Upper lobe of right lung (tissue), 1 donor: ENCODE results near the gene RBP2. TPM values are rescaled to one million over a fixed set of nuclear protein-coding genes. Genes with fewer than 3 reads are reported as not detected.

Experiments used
- ATAC-seq: fragments of 200-7000 bp; cut with Tn5 transposase; one replicate; pipeline ENCODE4 v1.9.1; 2020; ENCODE audit warnings: mild to moderate bottlenecking, moderate library complexity
- DNase-seq: peaks from one replicate; pipeline ENCODE4 v3.0.0-alpha.2; 2020
- H3K27ac ChIP-seq: fragments of 200-600 bp; one replicate; pipeline ENCODE4 v1.8.0; 2022
- H3K27me3 ChIP-seq: fragments of 200-600 bp; one replicate; pipeline ENCODE4 v1.8.0; 2022; ENCODE audit warnings: mild to moderate bottlenecking
- H3K36me3 ChIP-seq: fragments of 200-600 bp; one replicate; pipeline ENCODE4 v1.8.0; 2022
- H3K4me1 ChIP-seq: fragments of 200-600 bp; one replicate; pipeline ENCODE4 v1.8.0; 2022
- H3K4me3 ChIP-seq: fragments of 200-600 bp; one replicate; pipeline ENCODE4 v1.8.0; 2022; ENCODE audit warnings: mild to moderate bottlenecking
- H3K9me3 ChIP-seq: fragments of 200-600 bp; one replicate; pipeline ENCODE4 v1.8.0; 2022
- intact Hi-C: fragments of 100-400 bp; cut with DNase I; formaldehyde crosslinking; loops from one replicate; pipeline ENCODE4 v1.11.0; 2022
- total RNA-seq: library from RNA; stranded (reverse); fragmentation: NEBNext Ultra II Directional; extraction: Animal tissue kit (Norgen Biotek cat#: 25700); gene quantifications from one replicate; pipeline ENCODE4 v1.2.1, GENCODE V29; 2021
- TF ChIP-seq, protein P1 (sequence below): fragments of 200-600 bp; IDR thresholded peaks from one replicate; pipeline ENCODE4 v1.8.0; 2022; ENCODE audit warnings: antibody characterized with exemption
- donor health status: DM: no; HTN: yes; CAD: no; lungs with severe emphysema.

RBP2 gene
- total RNA-seq, 1 donor from 2014 or later, result 2.1 TPM

DNA sequence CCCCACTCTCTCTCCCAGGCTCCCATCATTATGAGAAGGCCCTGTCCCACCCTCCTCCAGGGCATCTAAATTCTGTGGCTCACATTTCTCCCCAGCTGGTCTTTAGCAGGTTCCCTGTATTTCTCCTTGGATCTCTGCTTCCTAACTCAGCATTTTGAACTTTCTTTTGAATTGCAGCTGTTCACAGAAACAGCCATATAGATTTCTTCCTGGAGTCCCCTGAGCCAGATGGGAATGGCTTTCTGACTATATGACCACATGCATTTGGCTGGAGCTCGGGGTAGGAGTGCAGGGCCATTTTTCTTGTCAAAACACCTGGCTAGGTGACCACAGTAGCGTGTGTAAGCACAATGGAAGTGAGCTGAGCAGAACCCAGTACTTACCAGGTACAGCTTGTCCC is 22.0 kb downstream of the RBP2 start:
- intact Hi-C loops, result no loop called here
- Histone ChIP-seq H3K9me3 (no peaks in the 10 kb centered on the region), H3K36me3 (no peaks in the 10 kb centered on the region), H3K4me3 (no peak overlapping the region), H3K4me1 (no peaks in the 10 kb centered on the region), H3K27ac (no peak overlapping the region), H3K27me3 (no peaks in the 10 kb centered on the region)
- DNase-seq (no peak), ATAC-seq (no peak)
- TF ChIP-seq, protein P1, sequence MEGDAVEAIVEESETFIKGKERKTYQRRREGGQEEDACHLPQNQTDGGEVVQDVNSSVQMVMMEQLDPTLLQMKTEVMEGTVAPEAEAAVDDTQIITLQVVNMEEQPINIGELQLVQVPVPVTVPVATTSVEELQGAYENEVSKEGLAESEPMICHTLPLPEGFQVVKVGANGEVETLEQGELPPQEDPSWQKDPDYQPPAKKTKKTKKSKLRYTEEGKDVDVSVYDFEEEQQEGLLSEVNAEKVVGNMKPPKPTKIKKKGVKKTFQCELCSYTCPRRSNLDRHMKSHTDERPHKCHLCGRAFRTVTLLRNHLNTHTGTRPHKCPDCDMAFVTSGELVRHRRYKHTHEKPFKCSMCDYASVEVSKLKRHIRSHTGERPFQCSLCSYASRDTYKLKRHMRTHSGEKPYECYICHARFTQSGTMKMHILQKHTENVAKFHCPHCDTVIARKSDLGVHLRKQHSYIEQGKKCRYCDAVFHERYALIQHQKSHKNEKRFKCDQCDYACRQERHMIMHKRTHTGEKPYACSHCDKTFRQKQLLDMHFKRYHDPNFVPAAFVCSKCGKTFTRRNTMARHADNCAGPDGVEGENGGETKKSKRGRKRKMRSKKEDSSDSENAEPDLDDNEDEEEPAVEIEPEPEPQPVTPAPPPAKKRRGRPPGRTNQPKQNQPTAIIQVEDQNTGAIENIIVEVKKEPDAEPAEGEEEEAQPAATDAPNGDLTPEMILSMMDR, result no peak

DNA sequence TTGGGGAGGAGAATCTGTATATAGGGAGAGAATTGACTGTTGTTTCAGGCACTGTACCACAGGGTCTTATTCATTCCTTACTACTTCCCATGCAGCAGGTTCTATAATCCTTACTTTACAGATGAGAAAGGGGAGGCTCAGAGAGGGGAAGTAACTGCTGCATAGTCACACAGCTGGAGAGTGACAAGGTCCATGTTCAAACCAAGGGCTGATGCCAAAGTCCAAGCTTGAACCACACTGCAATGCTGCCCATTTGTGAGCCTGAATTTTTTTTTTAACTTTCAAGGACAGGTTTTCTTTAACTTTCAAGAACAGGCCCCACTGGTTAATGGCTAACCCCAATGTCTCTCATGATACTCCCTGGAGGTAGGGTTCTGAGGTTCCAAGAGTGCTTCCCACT is 26.2 kb downstream of the RBP2 start:
- Histone ChIP-seq H3K27ac (no peak overlapping the region), H3K36me3 (no peaks in the 10 kb centered on the region), H3K4me1 (no peaks in the 10 kb centered on the region), H3K9me3 (no peaks in the 10 kb centered on the region), H3K4me3 (no peak overlapping the region), H3K27me3 (no peaks in the 10 kb centered on the region)
- intact Hi-C loops, result no loop called here
- ATAC-seq (no peak), DNase-seq (no peak)
- TF ChIP-seq, protein P1, result no peak

DNA sequence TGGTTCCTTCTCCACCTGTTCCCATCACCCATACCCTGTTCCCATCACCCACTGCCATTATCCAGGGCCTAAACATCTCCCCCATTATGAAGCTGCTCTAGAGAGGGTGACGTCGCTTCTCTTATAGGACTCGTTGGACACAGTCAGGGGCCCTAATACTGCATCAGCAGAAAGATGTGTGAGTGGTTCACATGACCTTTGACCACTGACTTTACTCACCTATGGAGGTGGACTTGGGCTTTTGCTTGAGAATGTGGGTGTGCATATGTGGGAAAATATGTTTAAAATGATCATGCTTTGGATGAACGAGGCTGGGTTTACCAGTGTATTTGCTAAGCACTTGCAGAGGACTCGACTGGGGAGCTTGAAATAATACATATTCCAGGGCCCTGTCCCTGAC is 26.8 kb downstream of the RBP2 start:
- Histone ChIP-seq H3K27me3 (no peaks in the 10 kb centered on the region), H3K9me3 (no peaks in the 10 kb centered on the region), H3K4me3 (no peak overlapping the region), H3K36me3 (no peaks in the 10 kb centered on the region), H3K4me1 (no peaks in the 10 kb centered on the region), H3K27ac (no peak overlapping the region)
- intact Hi-C loops, result no loop called here
- DNase-seq (no peak), ATAC-seq (no peak)
- TF ChIP-seq, protein P1, result no peak

DNA sequence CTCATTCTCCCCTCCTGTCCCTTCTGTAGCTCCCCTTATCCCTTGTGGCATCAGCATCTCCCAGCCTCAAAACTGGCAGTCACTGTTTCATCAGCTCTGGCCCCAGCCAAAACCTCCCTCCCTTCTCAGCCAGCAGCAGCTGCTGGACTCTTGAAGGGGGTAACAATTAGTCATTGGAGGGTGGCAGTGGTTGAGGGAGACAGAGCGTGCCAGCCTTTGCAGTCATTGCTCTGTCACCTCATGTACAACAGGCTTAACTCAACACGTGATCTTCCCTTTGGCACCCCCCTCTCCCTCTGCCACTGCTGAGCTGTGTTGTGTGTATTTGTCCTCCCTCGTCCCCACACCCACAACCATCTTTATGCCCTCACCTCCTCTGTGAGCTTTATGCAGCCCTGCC is 28.2 kb downstream of the RBP2 start:
- DNase-seq (no peak), ATAC-seq (peak; percentile 10)
- no peaks in the 10 kb centered on the region for H3K27me3 ChIP-seq
- intact Hi-C loops, result no loop called here
- TF ChIP-seq, protein P1, result no peak
- no peaks in the 10 kb centered on the region for H3K4me1 ChIP-seq
- no peaks in the 10 kb centered on the region for H3K36me3 ChIP-seq
- no peaks in the 10 kb centered on the region for H3K9me3 ChIP-seq
- no peak overlapping the region for H3K4me3 ChIP-seq
- H3K27ac ChIP-seq, result no peak overlapping the region

DNA sequence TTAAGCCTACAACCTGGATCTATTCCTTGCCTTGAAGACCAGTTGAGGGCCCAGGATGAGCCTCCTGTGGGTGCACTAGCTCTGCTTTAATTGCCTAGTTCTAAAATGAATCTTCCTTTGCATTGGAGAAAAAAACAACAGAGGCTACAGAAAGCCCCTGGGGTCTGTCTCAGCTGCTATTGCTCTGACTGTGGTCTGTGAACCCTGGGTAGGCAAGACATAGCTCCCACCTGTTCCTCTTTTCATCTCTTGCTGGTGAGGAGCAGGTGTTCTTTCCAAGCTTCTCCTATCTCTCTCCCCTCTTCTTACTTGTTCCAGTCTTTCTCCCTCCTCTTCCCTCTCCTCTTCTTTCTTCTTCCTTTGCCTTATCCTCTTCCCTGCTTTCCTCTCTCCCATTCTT is 28.8 kb downstream of the RBP2 start:
- H3K4me1 ChIP-seq, result no peaks in the 10 kb centered on the region
- ATAC-seq (no peak), DNase-seq (no peak)
- H3K4me3 ChIP-seq, result no peak overlapping the region
- H3K27ac ChIP-seq, result no peak overlapping the region
- H3K36me3 ChIP-seq, result no peaks in the 10 kb centered on the region
- H3K9me3 ChIP-seq, result no peaks in the 10 kb centered on the region
- intact Hi-C loops, result no loop called here
- no peaks in the 10 kb centered on the region for H3K27me3 ChIP-seq
- TF ChIP-seq, protein P1, result no peak

DNA sequence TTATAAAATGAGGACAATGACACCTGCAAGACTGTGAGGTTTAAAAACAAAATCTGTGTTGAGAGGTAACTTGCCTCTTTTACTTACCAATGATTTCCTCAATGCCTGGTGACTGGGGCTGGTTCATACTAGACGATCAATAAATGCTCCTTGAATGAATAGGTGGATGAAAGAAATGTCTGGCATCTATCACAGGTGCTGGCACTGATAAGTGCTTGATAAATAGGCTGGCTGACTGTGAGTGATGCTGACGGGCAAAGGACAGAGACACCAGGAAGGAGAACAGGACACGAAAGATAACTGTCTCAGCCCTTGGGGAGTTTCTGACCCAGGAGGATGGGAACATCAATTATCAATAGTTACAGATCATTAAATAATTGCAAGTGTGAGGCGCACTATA is 31.9 kb downstream of the RBP2 start:
- no peak overlapping the region for H3K4me3 ChIP-seq
- DNase-seq (no peak), ATAC-seq (no peak)
- no peak overlapping the region for H3K27ac ChIP-seq
- no peaks in the 10 kb centered on the region for H3K36me3 ChIP-seq
- H3K27me3 ChIP-seq, result no peaks in the 10 kb centered on the region
- H3K9me3 ChIP-seq, result no peaks in the 10 kb centered on the region
- TF ChIP-seq, protein P1, result no peak
- intact Hi-C loops, result no loop called here
- no peaks in the 10 kb centered on the region for H3K4me1 ChIP-seq
